H1 (cell line): ENCODE results near the gene WBP1. TPM values are rescaled to one million over a fixed set of nuclear protein-coding genes. Genes with fewer than 3 reads are reported as not detected.

Experiments
- CTCF ChIA-PET: fragments of 300-600 bp; sonication (Branson Sonifier 250); formaldehyde crosslinking; loops from one replicate; lab custom pipeline; 2021; ENCODE audit not compliant: partially characterized antibody; lab: Charles Lee
- POLR2A ChIA-PET: fragments of 300-600 bp; sonication (Branson Sonifier 250); formaldehyde crosslinking; loops from one replicate; lab custom pipeline; 2021; ENCODE audit warnings: inconsistent platforms; ENCODE audit not compliant: partially characterized antibody; lab: Charles Lee
- DNase-seq, 2 experiments: peaks; one replicate each; pipeline versions ENCODE4 v3.0.0 to v3.0.0-alpha.2; 2010 to 2022; ENCODE audit warnings: low spot score in 2 of 2, low read depth in 1 of 2, mixed read lengths in 1 of 2
- FAIRE-seq: peaks from 2 replicates; lab custom pipeline; 2011; peaks lifted over from hg19 to GRCh38; lab: Jason Lieb, UNC
- H2AFZ ChIP-seq: 2 replicates; pipeline ENCODE4 v1.8.1; 2012; ENCODE audit warnings: low read length, inconsistent platforms
- H2AK5ac ChIP-seq: 2 replicates; pipeline ENCODE4 v1.6.1; 2013; ENCODE audit warnings: low read depth, low read length
- H2BK120ac ChIP-seq: replicated peaks from 2 replicates; pipeline ENCODE3; 2013; ENCODE audit warnings: low read depth, low read length, inconsistent platforms
- H2BK12ac ChIP-seq: 2 replicates; pipeline ENCODE4 v1.6.1; 2013; ENCODE audit warnings: low read depth, low read length
- H2BK15ac ChIP-seq: 2 replicates; pipeline ENCODE4 v1.6.1; 2013; ENCODE audit warnings: low read length
- H2BK20ac ChIP-seq: 2 replicates; pipeline ENCODE4 v1.6.1; 2013; ENCODE audit warnings: low read length
- H2BK5ac ChIP-seq: 2 replicates; pipeline ENCODE4 v1.6.1; 2013; ENCODE audit warnings: low read depth, low read length
- H3K14ac ChIP-seq: 2 replicates; pipeline ENCODE4 v1.6.1; 2013; ENCODE audit warnings: inconsistent platforms; ENCODE audit not compliant: insufficient read length
- H3K18ac ChIP-seq: 2 replicates; pipeline ENCODE4 v1.6.1; 2013; ENCODE audit warnings: low read length; ENCODE audit errors: extremely low read depth
- H3K23ac ChIP-seq: 2 replicates; pipeline ENCODE4 v1.6.1; 2013; ENCODE audit warnings: inconsistent platforms; ENCODE audit not compliant: insufficient read length
- H3K23me2 ChIP-seq: 2 replicates; pipeline ENCODE4 v1.6.1; 2013; ENCODE audit warnings: low read depth, low read length
- H3K27ac ChIP-seq: 2 replicates; pipeline ENCODE4 v1.6.1; 2011; ENCODE audit warnings: low read depth, low read length, inconsistent platforms
- H3K27me3 ChIP-seq, 4 experiments: replicated peaks in 1 of 4; 1 replicate in 1 of 4; 2 replicates in 3 of 4; pipeline versions ENCODE4 v1.6.1 to v1.8.1; 2011 to 2013; ENCODE audit warnings: low read length in 3 of 4, mild to moderate bottlenecking in 3 of 4, inconsistent platforms in 2 of 4, mixed read lengths in 2 of 4, moderate library complexity in 1 of 4; ENCODE audit not compliant: control insufficient read depth in 3 of 4, insufficient read depth in 3 of 4; ENCODE audit errors: extremely low read depth in 1 of 4
- H3K36me3 ChIP-seq, 4 experiments: 2 replicates each; pipeline versions ENCODE4 v1.6.1 to v1.8.1; 2011 to 2013; ENCODE audit warnings: mild to moderate bottlenecking in 4 of 4, low read length in 3 of 4, moderate library complexity in 2 of 4, control low read depth in 1 of 4, inconsistent platforms in 1 of 4; ENCODE audit not compliant: insufficient read depth in 4 of 4, control insufficient read depth in 2 of 4
- H3K4ac ChIP-seq: replicated peaks from 2 replicates; pipeline ENCODE3; 2013; ENCODE audit warnings: low read length, low read depth, mixed read lengths, inconsistent platforms; ENCODE audit not compliant: insufficient read length
- H3K4me1 ChIP-seq, 4 experiments: replicated peaks in 1 of 4; 1 replicate in 1 of 4; 2 replicates in 3 of 4; pipeline versions ENCODE4 v1.6.1 to v1.8.1; 2011 to 2013; ENCODE audit warnings: low read length in 3 of 4, inconsistent platforms in 2 of 4, mixed read lengths in 1 of 4; ENCODE audit not compliant: insufficient read depth in 4 of 4, control insufficient read depth in 3 of 4
- H3K4me2 ChIP-seq, 2 experiments: 2 replicates each; pipeline versions ENCODE4 v1.6.1 to v1.8.1; 2011 to 2013; ENCODE audit warnings: low read depth in 2 of 2, low read length in 2 of 2, control low read depth in 1 of 2, inconsistent platforms in 1 of 2, mild to moderate bottlenecking in 1 of 2; ENCODE audit not compliant: insufficient read depth in 1 of 2
- H3K4me3 ChIP-seq, 4 experiments: fragments of 200-600, 300-600 bp in 1 of 4; sonication (generic), shearing (Covaris generic), sonication (Bioruptor Twin) in 1 of 4; 2 replicates each; pipeline versions ENCODE4 v1.5.1 to v1.8.1; 2011 to 2016; ENCODE audit warnings: low read length in 4 of 4, low read depth in 3 of 4, control low read depth in 2 of 4, inconsistent platforms in 2 of 4, mild to moderate bottlenecking in 2 of 4, mixed read lengths in 1 of 4, moderate library complexity in 1 of 4; ENCODE audit not compliant: insufficient read depth in 2 of 4; ENCODE audit errors: extremely low read depth in 1 of 4
- H3K56ac ChIP-seq: replicated peaks from 2 replicates; pipeline ENCODE3; 2013; ENCODE audit warnings: low read depth, mild to moderate bottlenecking, mixed read lengths, low read length, inconsistent platforms; ENCODE audit not compliant: insufficient read length
- H3K79me1 ChIP-seq: 2 replicates; pipeline ENCODE4 v1.6.1; 2013; ENCODE audit warnings: low read depth, low read length, control low read depth
- H3K79me2 ChIP-seq, 2 experiments: 2 replicates each; pipeline versions ENCODE4 v1.6.1 to v1.8.1; 2012 to 2013; ENCODE audit warnings: low read length in 2 of 2, mild to moderate bottlenecking in 2 of 2, inconsistent platforms in 1 of 2; ENCODE audit not compliant: insufficient read depth in 2 of 2, control insufficient read depth in 1 of 2
- H3K9ac ChIP-seq, 4 experiments: replicated peaks in 1 of 4; 1 replicate in 1 of 4; 2 replicates in 3 of 4; pipeline versions ENCODE4 v1.6.1 to v1.8.1; 2011 to 2013; ENCODE audit warnings: low read depth in 3 of 4, low read length in 3 of 4, control low read depth in 2 of 4, mild to moderate bottlenecking in 2 of 4, moderate library complexity in 2 of 4, inconsistent platforms in 1 of 4; ENCODE audit errors: extremely low read depth in 1 of 4
- H3K9me3 ChIP-seq, 2 experiments: 2 replicates each; pipeline versions ENCODE4 v1.6.1 to v1.8.1; 2012 to 2013; ENCODE audit warnings: mild to moderate bottlenecking in 2 of 2, moderate library complexity in 2 of 2, control low read depth in 1 of 2, inconsistent platforms in 1 of 2, low read depth in 1 of 2, low read length in 1 of 2, mixed read lengths in 1 of 2; ENCODE audit not compliant: insufficient read depth in 2 of 2
- H4K20me1 ChIP-seq, 2 experiments: replicated peaks in 1 of 2; 2 replicates each; pipeline versions ENCODE3 to v1.8.1; 2011 to 2013; ENCODE audit warnings: inconsistent platforms in 2 of 2, low read length in 2 of 2, mild to moderate bottlenecking in 1 of 2; ENCODE audit not compliant: insufficient read depth in 2 of 2, control insufficient read depth in 1 of 2
- H4K5ac ChIP-seq: 2 replicates; pipeline ENCODE4 v1.6.1; 2013; ENCODE audit warnings: low read length, low read depth, mixed read lengths, inconsistent platforms; ENCODE audit not compliant: insufficient read length
- H4K8ac ChIP-seq: 2 replicates; pipeline ENCODE4 v1.8.0; 2013; ENCODE audit warnings: mild to moderate bottlenecking, moderate library complexity, low read length, inconsistent platforms; ENCODE audit not compliant: insufficient read depth; ENCODE audit errors: extremely low read depth
- H4K91ac ChIP-seq: replicated peaks from 2 replicates; pipeline ENCODE3; 2013; ENCODE audit warnings: low read length, mixed read lengths, inconsistent platforms; ENCODE audit not compliant: insufficient read length
- ASH2L ChIP-seq: fragments of 200-600, 300-600 bp; sonication (generic); IDR thresholded peaks from one replicate; pipeline ENCODE4 v1.7.1; 2017; ENCODE audit warnings: low read length
- ATF3 ChIP-seq: IDR thresholded peaks from 2 replicates; pipeline ENCODE4 v1.6.1; 2011; ENCODE audit warnings: low read depth, mild to moderate bottlenecking, low read length; ENCODE audit not compliant: insufficient read depth
- CHD1 ChIP-seq: IDR thresholded peaks from 2 replicates; pipeline ENCODE4 v1.6.1; 2012; ENCODE audit warnings: low read depth, low read length, improper control_type of control experiment
- CHD2 ChIP-seq: IDR thresholded peaks from 2 replicates; pipeline ENCODE4 v1.6.1; 2012; ENCODE audit warnings: low read length, improper control_type of control experiment
- CTBP2 ChIP-seq: IDR thresholded peaks from 2 replicates; pipeline ENCODE4 v1.7.0; 2011; ENCODE audit warnings: borderline replicate concordance, mild to moderate bottlenecking, moderate library complexity, mixed read lengths, low read length; ENCODE audit not compliant: insufficient read depth, insufficient read length
- EZH2 ChIP-seq: fragments of 200-600 bp; sonication (generic); IDR thresholded peaks from 2 replicates; pipeline ENCODE4 v1.7.1; 2012; ENCODE audit warnings: low read depth, mild to moderate bottlenecking, moderate library complexity, low read length, inconsistent platforms; ENCODE audit not compliant: severe bottlenecking
- HDAC6 ChIP-seq: IDR thresholded peaks from one replicate; pipeline ENCODE4 v1.7.1; 2012; ENCODE audit warnings: low read depth, mild to moderate bottlenecking, inconsistent platforms, low read length, moderate library complexity
- KDM4A ChIP-seq: IDR thresholded peaks from one replicate; pipeline ENCODE4 v1.7.1; 2012; ENCODE audit warnings: low read depth, mild to moderate bottlenecking, moderate library complexity, low read length, inconsistent platforms; ENCODE audit not compliant: severe bottlenecking
- PHF8 ChIP-seq: fragments of 200-600 bp; sonication (generic); conservative IDR thresholded peaks from 2 replicates; pipeline ENCODE4 v1.7.1; 2012; ENCODE audit warnings: low read depth, mild to moderate bottlenecking, inconsistent platforms, low read length, moderate library complexity
- SIX5 ChIP-seq: IDR thresholded peaks from 2 replicates; pipeline ENCODE4 v1.6.1; 2011; ENCODE audit warnings: mild to moderate bottlenecking, low read depth, low read length
- TBP ChIP-seq: IDR thresholded peaks from 2 replicates; pipeline ENCODE4 v1.6.1; 2011; ENCODE audit warnings: low read depth, low read length, improper control_type of control experiment
- TCF12 ChIP-seq: IDR thresholded peaks from 2 replicates; pipeline ENCODE4 v1.6.1; 2011; ENCODE audit warnings: low read depth, mild to moderate bottlenecking, low read length
- USF2 ChIP-seq: IDR thresholded peaks from 2 replicates; pipeline ENCODE4 v1.6.1; 2011; ENCODE audit warnings: low read length, improper control_type of control experiment
- WGBS, 2 experiments: shearing (Covaris generic) in 1 of 2; methylation state at CpG; one replicate each; pipeline versions ENCODE4 v1.1.6 to v1.1.7; 2013 to 2015; ENCODE audit warnings: low lambda C conversion rate in 2 of 2, mixed read lengths in 2 of 2, inconsistent platforms in 1 of 2, low coverage in 1 of 2, missing lambda C conversion rate in 1 of 2; ENCODE audit not compliant: insufficient replicate concordance in 2 of 2, insufficient coverage in 1 of 2, insufficient read length in 1 of 2; ENCODE audit errors: extremely low coverage in 1 of 2, missing lambda C conversion rate in 1 of 2; 5-methylcytosine and 5-hydroxymethylcytosine counted together
- polyA plus RNA-seq, 7 experiments: library from polyadenylated mRNA; depleted of rRNA in 3 of 7; stranded (reverse) in 5 of 7; unstranded in 2 of 7; fragments of >200 nt in 5 of 7; fragments of 200-250 nt in 2 of 7; gene quantifications; 1 replicate in 5 of 7; 2 replicates in 1 of 7; 4 replicates in 1 of 7; pipeline versions ENCODE4 v1.2.1 to v1.2.3, GENCODE V29; 2011 to 2013; ENCODE audit warnings: missing spikeins in 2 of 7, mixed read lengths in 2 of 7
- total RNA-seq: library from RNA; stranded (reverse); fragmentation: NEBNext Ultra II Directional; extraction: Animal tissue kit (Norgen Biotek cat#: 25700); gene quantifications from 2 replicates; pipeline ENCODE4 v1.2.1, GENCODE V29; 2021

WBP1 gene
- total and polyA plus RNA-seq, 2 of the 8 experiments (the other 6 are each of a cell fraction or from before 2014, with no cell fraction given), result 57.2 to 190 TPM

- DNase-seq, result no peak
- peaks cover 5% of the 10 kb centered on the region; the same call in 1 of the 2 replicates for H3K23me2 ChIP-seq
- H3K14ac ChIP-seq, result no peak overlapping the region
- H2AK5ac ChIP-seq, result no peak overlapping the region
- H3K4me3 ChIP-seq, result no peak overlapping the region
- no peak overlapping the region for H2BK5ac ChIP-seq
- CTCF ChIA-PET, result interaction anchor here (1.3 kb wide), 1 partner anchor 17 kb away, joined by 6 read pairs; no protein-coding TSS in a partner anchor
- H3K9ac ChIP-seq, result no peak overlapping the region
- H2BK15ac ChIP-seq, result no peak overlapping the region
- no peaks in the 10 kb centered on the region for H3K27me3 ChIP-seq
- no peak overlapping the region for H3K4ac ChIP-seq
- no peaks in the 10 kb centered on the region for H3K36me3 ChIP-seq
- POLR2A ChIA-PET, result interaction anchor here (0.9 to 1.6 kb wide), 2 partner anchors 11 to 42 kb away, joined by 3 read pairs; no protein-coding TSS in a partner anchor
- H3K23ac ChIP-seq, result no peak overlapping the region
- no peak overlapping the region; the same call in 1 of the 2 replicates for H3K18ac ChIP-seq
- no peak overlapping the region for H2BK120ac ChIP-seq
- H4K20me1 ChIP-seq, result no peaks in the 10 kb centered on the region
- H3K4me2 ChIP-seq, result no peak overlapping the region
- 78% methylated on average over 3 of the region's 3 CpGs; no CpG with 5 or more reads in 1 of the 2 experiments for WGBS, 2 experiments
- FAIRE-seq, result no peak
- no peak overlapping the region for H2BK20ac ChIP-seq
- no peaks in the 10 kb centered on the region for H3K79me1 ChIP-seq
- no peak overlapping the region for H2AFZ ChIP-seq
- H3K79me2 ChIP-seq, result no peaks in the 10 kb centered on the region
- no peak overlapping the region for H3K56ac ChIP-seq
- no peak overlapping the region for H4K8ac ChIP-seq
- peaks cover 0 to 13% (median 1%) of the 10 kb centered on the region in 4 experiments; a peak in 4 of 7 replicates for H3K4me1 ChIP-seq
- H3K9me3 ChIP-seq, result no peaks in the 10 kb centered on the region
- H2BK12ac ChIP-seq, result no peak overlapping the region
- H4K91ac ChIP-seq, result no peak overlapping the region
- H4K5ac ChIP-seq, result no peak overlapping the region
- H3K27ac ChIP-seq, result no peak overlapping the region
- TF ChIP-seq PHF8, result no peak
- no peak for TF ChIP-seq ASH2L
- no peak for TF ChIP-seq CTBP2
- no peak for TF ChIP-seq CHD2
- no peak for TF ChIP-seq TCF12
- TF ChIP-seq ATF3, result no peak
- TF ChIP-seq CHD1, result no peak
- TF ChIP-seq EZH2, result no peak
- no peak for TF ChIP-seq HDAC6
- no peak for TF ChIP-seq SIX5
- TF ChIP-seq KDM4A, result no peak
- no peak for TF ChIP-seq TBP
- TF ChIP-seq USF2, result no peak
These were observed 41.5 kb upstream of the WBP1 start for GRCh38 chr2:74416778-74417177.
